ENCODE results near the gene HOXD4. TPM values are rescaled to one million over a fixed set of nuclear protein-coding genes. Genes with fewer than 3 reads are reported as not detected.

Gene HOXD4
- total RNA-seq, 4 donors from 2014 or later: 1.7 to 13.2 (median 7.0) TPM

DNA sequence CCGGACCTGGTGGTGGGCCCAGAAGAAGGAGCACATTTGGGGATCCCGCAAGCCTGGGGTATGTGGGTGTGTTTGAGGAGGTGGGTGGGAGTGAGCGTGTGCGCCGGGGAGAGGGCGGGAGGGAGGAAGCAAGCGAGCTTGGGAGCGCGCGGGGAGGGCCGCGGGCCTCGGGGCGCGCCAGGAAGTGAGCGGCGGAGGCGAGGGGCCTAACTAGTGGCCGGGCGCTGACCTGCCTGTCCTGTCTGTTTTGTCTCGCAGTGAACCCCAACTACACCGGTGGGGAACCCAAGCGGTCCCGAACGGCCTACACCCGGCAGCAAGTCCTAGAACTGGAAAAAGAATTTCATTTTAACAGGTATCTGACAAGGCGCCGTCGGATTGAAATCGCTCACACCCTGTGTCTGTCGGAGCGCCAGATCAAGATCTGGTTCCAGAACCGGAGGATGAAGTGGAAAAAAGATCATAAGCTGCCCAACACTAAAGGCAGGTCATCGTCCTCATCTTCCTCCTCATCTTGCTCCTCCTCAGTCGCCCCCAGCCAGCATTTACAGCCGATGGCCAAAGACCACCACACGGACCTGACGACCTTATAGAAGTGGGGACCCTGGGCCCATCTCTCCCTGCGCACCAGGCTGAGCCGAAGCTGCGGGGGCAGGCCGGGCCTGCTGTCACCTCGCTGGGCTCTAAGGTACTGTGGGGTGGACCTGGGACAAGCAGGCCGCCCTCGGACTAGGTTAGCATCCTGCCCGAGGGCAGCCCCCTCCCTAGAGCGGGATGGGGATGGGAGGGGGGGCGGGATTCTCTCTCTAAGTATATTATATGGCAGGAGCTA, 1.2 kb downstream of the HOXD4 start:
- Histone ChIP-seq H3K9me3 (no peaks in the 10 kb centered on the region), H3K27ac (no peak overlapping the region), H3K36me3 (peaks cover 0 to 11% (median 0%) of the 10 kb centered on the region in 3 donors), H3K4me1 (no peaks in the 10 kb centered on the region), H3K4me3 (no peak overlapping the region), H3K27me3 (no peaks in the 10 kb centered on the region)
- TF ChIP-seq, protein P1, sequence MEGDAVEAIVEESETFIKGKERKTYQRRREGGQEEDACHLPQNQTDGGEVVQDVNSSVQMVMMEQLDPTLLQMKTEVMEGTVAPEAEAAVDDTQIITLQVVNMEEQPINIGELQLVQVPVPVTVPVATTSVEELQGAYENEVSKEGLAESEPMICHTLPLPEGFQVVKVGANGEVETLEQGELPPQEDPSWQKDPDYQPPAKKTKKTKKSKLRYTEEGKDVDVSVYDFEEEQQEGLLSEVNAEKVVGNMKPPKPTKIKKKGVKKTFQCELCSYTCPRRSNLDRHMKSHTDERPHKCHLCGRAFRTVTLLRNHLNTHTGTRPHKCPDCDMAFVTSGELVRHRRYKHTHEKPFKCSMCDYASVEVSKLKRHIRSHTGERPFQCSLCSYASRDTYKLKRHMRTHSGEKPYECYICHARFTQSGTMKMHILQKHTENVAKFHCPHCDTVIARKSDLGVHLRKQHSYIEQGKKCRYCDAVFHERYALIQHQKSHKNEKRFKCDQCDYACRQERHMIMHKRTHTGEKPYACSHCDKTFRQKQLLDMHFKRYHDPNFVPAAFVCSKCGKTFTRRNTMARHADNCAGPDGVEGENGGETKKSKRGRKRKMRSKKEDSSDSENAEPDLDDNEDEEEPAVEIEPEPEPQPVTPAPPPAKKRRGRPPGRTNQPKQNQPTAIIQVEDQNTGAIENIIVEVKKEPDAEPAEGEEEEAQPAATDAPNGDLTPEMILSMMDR (IDR thresholded peaks at IDR 0.05): no peak
- TF ChIP-seq POLR2A (IDR thresholded peaks at IDR 0.05): no peak
- DNase-seq: no peak

DNA sequence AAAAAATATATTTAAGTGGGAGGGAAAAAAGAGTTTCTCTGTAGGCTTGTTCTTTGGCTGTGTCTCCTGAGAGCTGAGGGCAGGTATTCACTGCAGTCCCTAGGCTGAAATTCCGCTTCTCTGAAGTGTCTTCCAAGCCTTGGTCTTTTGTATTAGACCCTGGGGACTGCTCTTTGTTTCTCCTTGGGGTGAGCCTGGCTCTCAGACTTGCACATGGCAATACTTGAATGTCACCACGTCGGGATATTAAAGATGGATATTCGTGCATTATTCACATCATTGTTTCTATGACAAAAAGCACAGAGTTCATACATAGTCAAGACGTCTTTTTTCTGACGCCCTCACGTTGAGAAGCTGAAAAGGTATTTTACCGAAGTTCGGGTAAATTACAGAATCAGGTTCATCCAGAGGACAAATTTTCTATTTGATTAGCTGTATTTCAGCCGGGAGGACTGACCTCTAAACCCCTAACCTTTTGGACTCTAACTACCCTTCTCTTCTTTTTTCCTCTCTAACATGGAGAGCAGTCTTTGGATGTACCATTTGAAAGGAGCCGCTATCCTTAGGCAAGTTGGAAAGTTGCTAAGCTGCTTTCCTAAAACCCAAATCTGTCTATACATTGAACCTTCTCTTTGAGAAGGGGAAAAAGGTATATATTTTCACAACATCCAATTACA, 3.4 kb downstream of the HOXD4 start:
- Histone ChIP-seq H3K9me3 (no peaks in the 10 kb centered on the region), H3K36me3 (peaks cover 0 to 11% (median 0%) of the 10 kb centered on the region in 3 donors), H3K4me3 (no peak overlapping the region), H3K27ac (no peak overlapping the region), H3K27me3 (no peaks in the 10 kb centered on the region), H3K4me1 (peaks cover 0 to 16% (median 0%) of the 10 kb centered on the region in 4 donors)
- no peak for DNase-seq
- TF ChIP-seq, protein P1 (IDR thresholded peaks at IDR 0.05): no peak
- no peak for TF ChIP-seq POLR2A (IDR thresholded peaks at IDR 0.05)

DNA sequence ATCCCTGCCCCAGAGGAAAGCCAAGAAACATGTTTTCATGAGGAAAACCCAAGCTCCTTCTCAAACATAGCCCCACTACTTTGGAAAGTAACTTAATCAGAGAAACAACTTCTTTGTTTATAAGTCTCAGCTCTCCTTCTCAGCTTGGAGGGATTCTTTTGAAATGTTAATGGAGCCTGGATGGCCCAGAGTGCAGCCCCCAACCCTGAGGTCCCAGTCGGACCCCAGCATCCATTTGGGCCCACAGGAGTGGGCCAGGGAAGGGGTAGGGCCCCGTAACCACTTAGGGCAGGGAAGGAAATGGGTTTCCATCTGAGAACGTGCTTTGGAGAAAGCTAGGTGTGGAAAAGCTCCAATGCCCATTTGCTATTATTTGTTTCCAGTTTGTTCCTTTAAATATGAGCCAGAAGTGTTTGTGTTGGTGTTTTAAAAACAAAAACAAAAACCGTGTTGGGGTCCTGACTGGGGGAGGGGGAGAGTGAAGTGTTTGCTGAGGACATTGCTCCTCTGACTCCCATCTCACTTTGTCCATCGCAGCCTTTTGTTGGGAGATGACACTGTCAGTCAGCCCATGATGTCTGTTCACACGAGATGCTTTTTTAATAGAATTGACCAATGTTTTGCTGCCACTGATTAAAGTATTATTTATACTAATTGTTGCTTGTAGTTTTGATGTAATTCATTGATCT, 4.2 kb downstream of the HOXD4 start:
- peaks cover 0 to 23% (median 0%) of the 10 kb centered on the region in 4 donors for H3K4me1 ChIP-seq
- H3K4me3 ChIP-seq: no peak overlapping the region
- peaks cover 0 to 11% (median 0%) of the 10 kb centered on the region in 3 donors for H3K36me3 ChIP-seq
- H3K27me3 ChIP-seq: no peaks in the 10 kb centered on the region
- no peak for TF ChIP-seq POLR2A (IDR thresholded peaks at IDR 0.05)
- TF ChIP-seq, protein P1 (IDR thresholded peaks at IDR 0.05): no peak
- DNase-seq: no peak
- no peak overlapping the region for H3K27ac ChIP-seq
- no peaks in the 10 kb centered on the region for H3K9me3 ChIP-seq

DNA sequence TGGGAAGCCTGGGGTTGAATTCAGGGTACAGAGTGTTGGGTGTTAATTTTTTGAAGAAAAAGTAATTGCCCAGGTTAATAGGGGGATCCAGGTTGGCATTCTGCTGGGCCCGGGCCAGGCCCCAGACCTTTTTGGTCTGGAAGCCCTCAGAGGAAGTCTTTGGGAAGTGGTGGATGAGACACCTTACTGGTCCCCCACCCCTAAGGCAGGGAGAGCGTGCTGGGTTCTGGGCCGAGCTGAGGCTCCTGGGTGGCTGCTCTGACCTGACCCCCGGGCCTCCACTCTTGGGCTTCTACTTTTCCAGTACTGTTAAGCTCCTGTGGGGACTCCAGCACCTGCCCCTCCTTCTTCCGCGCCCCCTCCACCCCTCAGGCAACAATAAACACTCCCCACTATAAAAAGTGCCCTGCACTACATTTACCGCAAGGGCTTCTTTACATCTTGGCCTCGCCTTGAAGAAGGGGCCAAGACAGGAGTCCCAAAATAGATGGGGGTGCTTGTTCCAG, 5.0 kb downstream of the HOXD4 start:
- H3K27me3 ChIP-seq: no peaks in the 10 kb centered on the region
- H3K4me3 ChIP-seq: no peak overlapping the region
- DNase-seq: no peak
- no peak for TF ChIP-seq POLR2A (IDR thresholded peaks at IDR 0.05)
- TF ChIP-seq, protein P1 (IDR thresholded peaks at IDR 0.05): no peak
- no peak overlapping the region for H3K27ac ChIP-seq
- H3K36me3 ChIP-seq: peaks cover 0 to 11% (median 0%) of the 10 kb centered on the region in 3 donors
- peaks cover 0 to 23% (median 0%) of the 10 kb centered on the region in 4 donors for H3K4me1 ChIP-seq
- H3K9me3 ChIP-seq: no peaks in the 10 kb centered on the region

DNA sequence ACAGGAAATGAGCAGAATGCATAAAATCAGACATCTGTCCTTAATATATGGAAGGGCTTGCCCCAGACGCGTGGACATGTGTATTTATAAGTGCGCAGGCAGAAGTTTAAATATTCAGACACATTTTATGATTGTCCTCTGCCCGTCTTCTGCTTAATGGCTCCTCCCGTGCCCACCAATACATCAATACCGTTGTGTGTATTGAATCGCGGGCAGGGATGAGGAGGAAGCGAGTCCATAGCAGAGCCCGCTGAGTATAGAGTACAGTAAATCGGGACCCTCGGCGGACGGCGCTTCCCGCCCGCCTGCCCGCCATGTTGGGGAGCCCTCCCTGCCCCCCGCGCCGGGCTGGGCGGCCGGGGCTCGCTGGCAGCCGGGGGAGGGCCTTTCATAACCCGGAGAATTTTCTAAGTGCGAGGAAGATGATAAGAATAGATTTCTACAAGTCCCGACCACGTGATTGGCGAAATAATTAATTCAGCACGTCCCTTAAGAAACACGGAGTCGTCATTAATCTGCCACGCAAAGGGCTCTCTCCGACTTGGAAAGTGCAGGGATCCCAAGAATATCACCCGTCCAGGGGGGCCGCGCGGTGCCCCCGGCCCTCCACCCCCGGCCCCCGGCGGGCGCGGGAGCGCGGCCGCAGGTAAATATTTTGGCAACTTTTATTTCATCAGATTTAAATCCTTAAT, 5.6 kb downstream of the HOXD4 start, which contains the start of gene HOXD3:
Gene HOXD3 (plus strand): TSS at position 501 of the 692 bp plus-strand sequence. CDS start 11,808 bp downstream, outside the sequence.
- no peaks in the 10 kb centered on the region for H3K27me3 ChIP-seq
- H3K4me1 ChIP-seq: peaks cover 0 to 23% (median 0%) of the 10 kb centered on the region in 4 donors
- H3K36me3 ChIP-seq: peaks cover 0 to 11% (median 0%) of the 10 kb centered on the region in 3 donors
- peak in 1 of 3 donors; percentile 27 for DNase-seq
- H3K9me3 ChIP-seq: no peaks in the 10 kb centered on the region
- no peak for TF ChIP-seq POLR2A (IDR thresholded peaks at IDR 0.05)
- TF ChIP-seq, protein P1 (IDR thresholded peaks at IDR 0.05): no peak
- H3K27ac ChIP-seq: peak within 1 kb of the TSS in 1 of 4 donors; percentile 2
- peak within 1 kb of the TSS in 3 of 4 donors; percentile 14 to 62 (median 44) for H3K4me3 ChIP-seq

Measured in Peyer's patch (tissue), 4 donors.